Stomach (tissue), 4 donors: ENCODE data around the gene PLCL2.

Source experiments
- CTCF ChIP-seq, 7 experiments: fragments of 450-650 bp in 4 of 7; fragments of 200-600 bp in 3 of 7; sonication (generic) in 3 of 7; IDR thresholded peaks; one replicate each; pipeline ENCODE4 v1.5.1; 2016 to 2019; ENCODE audit warnings: antibody characterized with exemption in 7 of 7, control low read depth in 2 of 7, mild to moderate bottlenecking in 1 of 7
- EP300 ChIP-seq: sonication (generic); formaldehyde crosslinking; IDR thresholded peaks from one replicate; pipeline ENCODE4 v1.6.1; 2017; ENCODE audit warnings: antibody characterized with exemption
- POLR2A ChIP-seq, 4 donors: fragments of 450-650 bp; IDR thresholded peaks; one replicate each; pipeline ENCODE4 v1.6.1; 2016; ENCODE audit warnings: antibody characterized with exemption in 4 of 4, control low read depth in 2 of 4, mild to moderate bottlenecking in 1 of 4, moderate library complexity in 1 of 4
- POLR2AphosphoS5 ChIP-seq, 3 donors: sonication (generic); formaldehyde crosslinking; IDR thresholded peaks; one replicate each; pipeline ENCODE4 v1.6.1; 2016; ENCODE audit warnings: antibody characterized with exemption in 3 of 3

GRCh38 chr3:17023006-17023664 is 138.4 kb downstream of the PLCL2 start:
- TF ChIP-seq CTCF (IDR thresholded peaks at IDR 0.05), result no peak
- no peak for TF ChIP-seq EP300
- TF ChIP-seq POLR2AphosphoS5 (IDR thresholded peaks at IDR 0.05), result no peak
- TF ChIP-seq POLR2A (IDR thresholded peaks at IDR 0.05), result no peak
